GM19035 (cell line): Measurements from ENCODE around the gene PHETA2.
"Not testable (repeated sequence)": the region's sequence is repeated elsewhere in the genome, so short reads cannot be mapped to it uniquely, and the experiment has no call there.

Experiments
- ATAC-seq: cut with Tn5 transposase; IDR thresholded peaks from one replicate; pipeline ENCODE4 v1.9.1; 2021; ENCODE audit not compliant: unreplicated experiment

Gene PHETA2

DNA sequence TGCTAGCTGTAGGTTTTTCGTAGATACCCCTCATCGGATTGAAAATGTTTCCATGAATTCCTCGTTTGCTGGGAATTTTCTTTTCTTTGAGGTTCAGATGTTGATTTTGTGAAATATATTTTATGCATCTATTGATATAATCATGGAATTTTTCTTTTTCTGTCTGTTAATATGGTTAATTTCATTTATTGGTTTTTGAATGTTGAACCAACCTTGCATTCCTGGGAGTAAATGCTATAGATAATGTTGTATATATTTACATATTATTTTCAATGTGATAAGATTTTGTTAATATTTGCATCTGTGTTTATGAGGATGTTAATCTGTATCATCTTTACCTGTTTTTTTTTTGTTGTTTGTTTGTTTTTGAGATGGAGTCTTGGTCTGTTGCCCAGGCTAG is 27.2 kb downstream of the PHETA2 start:
- no peak for ATAC-seq

- ATAC-seq, result not testable (repeated sequence)
These were observed 30.3 kb downstream of the PHETA2 start for GRCh38 chr22:42104332-42104860.

GRCh38 chr22:42108848-42109247 is 34.8 kb downstream of the PHETA2 start:
- ATAC-seq, result no peak

- no peak for ATAC-seq
These were observed 37.8 kb downstream of the PHETA2 start for GRCh38 chr22:42111798-42112197.

DNA sequence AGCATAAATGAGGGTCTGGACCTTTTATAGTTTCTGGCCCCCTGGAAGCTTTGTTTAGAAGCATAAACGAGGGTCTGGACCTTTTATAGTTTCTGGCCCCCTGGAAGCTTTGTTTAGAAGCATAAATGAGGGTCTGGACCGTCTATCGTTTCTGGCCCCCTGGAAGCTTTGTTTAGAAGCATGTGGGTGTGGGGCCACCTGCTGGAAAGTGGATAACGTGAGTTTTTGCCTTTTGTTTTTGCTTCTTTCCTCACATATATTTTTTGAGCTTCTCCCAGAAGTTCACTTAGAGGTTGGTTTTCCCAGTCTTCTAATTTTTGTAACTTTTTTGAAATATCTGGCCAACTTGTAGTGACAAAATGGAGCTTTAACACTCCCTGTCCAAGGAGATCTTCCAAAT is 38.7 kb downstream of the PHETA2 start:
- not testable (repeated sequence) for ATAC-seq

DNA sequence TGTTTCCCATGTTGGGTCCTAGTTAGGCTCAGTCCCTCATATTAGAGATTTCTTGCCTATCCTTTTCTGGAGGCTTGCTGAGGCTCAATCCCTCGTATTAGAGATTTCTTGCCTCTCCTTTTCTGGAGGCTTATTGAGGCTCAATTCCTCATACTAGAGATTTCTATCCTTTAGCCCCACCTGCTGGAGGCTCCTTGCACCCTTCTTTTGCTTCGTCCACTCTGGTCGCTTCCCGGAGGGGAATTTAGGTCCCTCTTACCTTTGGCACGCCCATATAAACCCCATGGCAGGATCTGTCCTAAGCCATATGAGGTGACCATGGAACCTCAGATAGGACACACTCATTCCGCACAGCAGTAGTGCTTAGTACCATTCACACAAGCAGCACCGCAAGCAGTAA is 40.7 kb downstream of the PHETA2 start:
- ATAC-seq, result no peak

GRCh38 chr22:42115420-42115830 is 41.4 kb downstream of the PHETA2 start:
- ATAC-seq, result not testable (repeated sequence)

- ATAC-seq, result no peak
These were observed 42.9 kb downstream of the PHETA2 start for GRCh38 chr22:42116848-42117424.

- not testable (repeated sequence) for ATAC-seq
These were observed 46.4 kb downstream of the PHETA2 start for GRCh38 chr22:42120231-42121021.

DNA sequence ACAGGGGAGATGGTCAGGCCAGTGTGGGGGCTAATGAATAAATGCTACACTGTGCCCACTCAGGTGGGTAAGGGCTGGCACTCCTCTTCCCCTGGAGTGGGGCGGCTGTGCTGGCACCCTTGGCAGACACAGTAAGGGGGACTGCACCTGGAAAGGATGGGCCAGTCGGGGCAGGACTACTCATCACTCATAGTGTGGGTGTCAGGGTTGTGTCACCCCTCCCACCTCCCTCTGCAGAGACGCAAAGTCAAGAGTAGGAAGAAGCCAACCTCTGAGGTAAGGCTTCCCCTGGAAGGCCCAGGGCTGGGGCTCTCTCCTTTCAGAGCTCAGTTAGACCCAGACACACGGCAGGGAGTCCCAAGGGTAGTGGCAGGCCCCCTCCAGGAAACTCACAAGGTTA is 49.5 kb downstream of the PHETA2 start:
- not testable (repeated sequence) for ATAC-seq

GRCh38 chr22:42127606-42128005 is 53.6 kb downstream of the PHETA2 start:
- ATAC-seq, result no peak

GRCh38 chr22:42128007-42128406 is 54.0 kb downstream of the PHETA2 start:
- not testable (repeated sequence) for ATAC-seq
